Mesothelial cell of epicardium (in vitro differentiated cells): ENCODE measurements around the gene NPPB. TPM values are rescaled to one million over a fixed set of nuclear protein-coding genes. Genes with fewer than 3 reads are reported as not detected.

Experiments
- DNase-seq, 2 experiments: peaks; one replicate each; pipeline ENCODE4 v3.0.0; 2021; ENCODE audit warnings: low spot score in 2 of 2; ENCODE audit not compliant: unreplicated experiment in 2 of 2
- H3K27ac Mint-ChIP-seq: 2 replicates; pipeline ENCODE4 v1.8.0; 2021; ENCODE audit warnings: mixed read lengths
- H3K27me3 Mint-ChIP-seq: 2 replicates; pipeline ENCODE4 v1.8.0; 2021; ENCODE audit warnings: low read depth, mixed read lengths
- H3K36me3 Mint-ChIP-seq: 2 replicates; pipeline ENCODE4 v1.8.0; 2021; ENCODE audit warnings: mixed read lengths
- H3K4me1 Mint-ChIP-seq: 2 replicates; pipeline ENCODE4 v1.8.0; 2021; ENCODE audit warnings: mixed read lengths
- H3K4me3 Mint-ChIP-seq: 2 replicates; pipeline ENCODE4 v1.8.0; 2021; ENCODE audit warnings: mild to moderate bottlenecking, moderate library complexity, mixed read lengths
- H3K9me3 Mint-ChIP-seq: 2 replicates; pipeline ENCODE4 v1.8.0; 2021; ENCODE audit warnings: mixed read lengths
- total RNA-seq: library from RNA; stranded (reverse); gene quantifications from 3 replicates; pipeline ENCODE4 v1.2.1, GENCODE V29; 2021
- TF ChIP-seq, protein P1 (sequence below): fragments of 200-600 bp; sonication (generic); IDR thresholded peaks from one replicate; pipeline ENCODE4 v1.5.0; 2021; ENCODE audit warnings: antibody characterized with exemption; ENCODE audit not compliant: unreplicated experiment

Gene NPPB
- total RNA-seq, 1 donor from 2014 or later = 1.3 TPM

DNA sequence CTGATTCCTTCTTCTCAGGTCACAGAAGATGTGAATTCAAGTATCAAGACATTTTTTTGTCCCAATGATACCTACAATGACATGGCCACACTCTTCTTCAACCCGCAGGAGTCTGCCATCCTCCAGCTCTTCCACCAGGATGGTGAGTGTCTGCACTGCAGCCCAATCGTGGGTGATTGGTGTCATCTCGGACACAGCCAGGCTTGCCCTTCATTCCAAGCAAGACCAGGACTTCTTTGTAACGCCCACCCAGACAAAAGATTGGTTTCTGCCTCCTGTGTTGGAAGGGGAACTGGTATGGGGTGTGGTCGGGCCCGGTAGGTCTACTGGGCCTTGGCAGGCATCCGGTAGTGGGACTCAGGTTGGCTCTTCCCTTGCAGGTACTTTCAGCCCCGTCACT lies 25.2 kb downstream of the NPPB start:
- Mint-ChIP-seq H3K4me3 (no peak overlapping the region), H3K27ac (no peak overlapping the region), H3K27me3 (no peaks in the 10 kb centered on the region), H3K36me3 (peaks cover 31% of the 10 kb centered on the region), H3K9me3 (no peaks in the 10 kb centered on the region), H3K4me1 (no peaks in the 10 kb centered on the region)
- TF ChIP-seq, protein P1, sequence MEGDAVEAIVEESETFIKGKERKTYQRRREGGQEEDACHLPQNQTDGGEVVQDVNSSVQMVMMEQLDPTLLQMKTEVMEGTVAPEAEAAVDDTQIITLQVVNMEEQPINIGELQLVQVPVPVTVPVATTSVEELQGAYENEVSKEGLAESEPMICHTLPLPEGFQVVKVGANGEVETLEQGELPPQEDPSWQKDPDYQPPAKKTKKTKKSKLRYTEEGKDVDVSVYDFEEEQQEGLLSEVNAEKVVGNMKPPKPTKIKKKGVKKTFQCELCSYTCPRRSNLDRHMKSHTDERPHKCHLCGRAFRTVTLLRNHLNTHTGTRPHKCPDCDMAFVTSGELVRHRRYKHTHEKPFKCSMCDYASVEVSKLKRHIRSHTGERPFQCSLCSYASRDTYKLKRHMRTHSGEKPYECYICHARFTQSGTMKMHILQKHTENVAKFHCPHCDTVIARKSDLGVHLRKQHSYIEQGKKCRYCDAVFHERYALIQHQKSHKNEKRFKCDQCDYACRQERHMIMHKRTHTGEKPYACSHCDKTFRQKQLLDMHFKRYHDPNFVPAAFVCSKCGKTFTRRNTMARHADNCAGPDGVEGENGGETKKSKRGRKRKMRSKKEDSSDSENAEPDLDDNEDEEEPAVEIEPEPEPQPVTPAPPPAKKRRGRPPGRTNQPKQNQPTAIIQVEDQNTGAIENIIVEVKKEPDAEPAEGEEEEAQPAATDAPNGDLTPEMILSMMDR = no peak
- no peak for DNase-seq

- no peaks in the 10 kb centered on the region for H3K4me1 Mint-ChIP-seq
- H3K27me3 Mint-ChIP-seq = no peaks in the 10 kb centered on the region
- H3K27ac Mint-ChIP-seq = no peak overlapping the region
- TF ChIP-seq, protein P1 = no peak
- peaks cover 38% of the 10 kb centered on the region for H3K36me3 Mint-ChIP-seq
- no peaks in the 10 kb centered on the region for H3K9me3 Mint-ChIP-seq
- no peak for DNase-seq
- no peak overlapping the region for H3K4me3 Mint-ChIP-seq
Measured at GRCh38 chr1:11831945-11832725, 26.6 kb downstream of the NPPB start.

GRCh38 chr1:11828511-11828910 lies 30.2 kb downstream of the NPPB start:
- Mint-ChIP-seq H3K4me1 (no peaks in the 10 kb centered on the region), H3K27me3 (no peaks in the 10 kb centered on the region), H3K9me3 (no peaks in the 10 kb centered on the region), H3K27ac (no peak overlapping the region), H3K4me3 (no peak overlapping the region), H3K36me3 (peaks cover 35% of the 10 kb centered on the region)
- DNase-seq = no peak
- TF ChIP-seq, protein P1 = no peak

DNA sequence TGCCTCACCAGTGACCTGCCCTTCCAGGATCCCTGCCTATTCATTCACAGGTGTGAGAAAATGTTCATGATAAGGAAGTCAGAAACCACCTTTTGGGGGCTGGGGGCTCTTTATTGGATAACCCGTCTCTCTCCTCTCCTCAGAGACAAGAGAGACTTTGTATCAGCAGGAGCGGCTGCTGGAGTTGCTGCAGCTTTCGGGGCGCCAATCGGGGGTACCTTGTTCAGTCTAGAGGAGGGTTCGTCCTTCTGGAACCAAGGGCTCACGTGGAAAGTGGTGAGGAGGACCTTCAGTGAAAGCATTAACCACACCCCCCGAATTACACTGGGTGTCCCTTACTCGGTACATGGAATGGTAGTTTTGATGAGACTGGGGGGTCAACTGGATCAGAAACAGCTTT lies 31.8 kb downstream of the NPPB start:
- H3K27ac Mint-ChIP-seq = no peak overlapping the region
- H3K9me3 Mint-ChIP-seq = no peaks in the 10 kb centered on the region
- H3K4me3 Mint-ChIP-seq = no peak overlapping the region
- TF ChIP-seq, protein P1 = no peak
- H3K4me1 Mint-ChIP-seq = no peaks in the 10 kb centered on the region
- DNase-seq = no peak
- H3K27me3 Mint-ChIP-seq = no peaks in the 10 kb centered on the region
- H3K36me3 Mint-ChIP-seq = peaks cover 36% of the 10 kb centered on the region

DNA sequence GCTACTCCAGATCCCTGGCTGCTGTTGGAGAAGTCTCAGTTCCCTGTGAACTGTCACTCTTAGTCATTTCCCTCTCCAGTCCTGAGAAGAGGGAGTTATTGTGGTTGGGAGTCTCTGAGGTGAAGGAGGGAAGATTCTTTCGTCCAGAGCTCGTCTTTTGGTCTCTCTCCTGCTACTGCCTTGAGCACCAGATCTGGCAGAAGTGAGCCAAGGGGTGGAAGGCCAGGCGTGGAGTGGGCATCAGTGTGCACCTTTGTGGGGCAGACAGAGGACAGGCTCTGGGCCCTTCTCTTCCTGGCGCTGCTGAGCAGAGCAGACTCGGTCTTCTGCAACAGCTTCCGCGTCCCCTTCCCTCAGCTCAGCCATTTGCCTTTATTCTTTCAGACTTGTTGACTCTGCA lies 33.6 kb downstream of the NPPB start:
- no peak for DNase-seq
- no peak overlapping the region for H3K27ac Mint-ChIP-seq
- H3K4me1 Mint-ChIP-seq = peaks cover 4% of the 10 kb centered on the region
- peaks cover 36% of the 10 kb centered on the region for H3K36me3 Mint-ChIP-seq
- no peak overlapping the region for H3K4me3 Mint-ChIP-seq
- H3K27me3 Mint-ChIP-seq = no peaks in the 10 kb centered on the region
- TF ChIP-seq, protein P1 = no peak
- no peaks in the 10 kb centered on the region for H3K9me3 Mint-ChIP-seq
